Measurements from ENCODE around the gene PKDREJ.

DNA sequence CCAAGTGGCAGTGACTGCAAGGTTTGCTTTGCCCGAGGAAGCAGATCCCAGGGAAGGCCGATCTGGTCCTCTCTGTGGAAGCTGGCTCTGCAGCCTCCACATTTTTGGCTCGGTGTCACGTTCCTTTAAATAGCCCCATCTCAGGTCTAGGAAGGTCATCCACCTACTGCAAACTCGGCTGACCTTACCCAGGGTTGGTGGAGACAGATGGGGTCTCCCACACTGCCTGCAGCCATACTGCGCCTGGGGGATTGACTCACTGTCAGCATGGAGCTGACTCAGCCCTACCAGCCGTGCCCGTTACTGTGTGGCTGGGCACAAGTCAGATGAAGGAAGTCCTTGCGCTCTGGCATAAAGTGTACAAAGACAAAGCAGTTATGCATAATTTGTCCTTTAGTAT is 29.9 kb downstream of the PKDREJ start:
- TF ChIP-seq, protein P1, sequence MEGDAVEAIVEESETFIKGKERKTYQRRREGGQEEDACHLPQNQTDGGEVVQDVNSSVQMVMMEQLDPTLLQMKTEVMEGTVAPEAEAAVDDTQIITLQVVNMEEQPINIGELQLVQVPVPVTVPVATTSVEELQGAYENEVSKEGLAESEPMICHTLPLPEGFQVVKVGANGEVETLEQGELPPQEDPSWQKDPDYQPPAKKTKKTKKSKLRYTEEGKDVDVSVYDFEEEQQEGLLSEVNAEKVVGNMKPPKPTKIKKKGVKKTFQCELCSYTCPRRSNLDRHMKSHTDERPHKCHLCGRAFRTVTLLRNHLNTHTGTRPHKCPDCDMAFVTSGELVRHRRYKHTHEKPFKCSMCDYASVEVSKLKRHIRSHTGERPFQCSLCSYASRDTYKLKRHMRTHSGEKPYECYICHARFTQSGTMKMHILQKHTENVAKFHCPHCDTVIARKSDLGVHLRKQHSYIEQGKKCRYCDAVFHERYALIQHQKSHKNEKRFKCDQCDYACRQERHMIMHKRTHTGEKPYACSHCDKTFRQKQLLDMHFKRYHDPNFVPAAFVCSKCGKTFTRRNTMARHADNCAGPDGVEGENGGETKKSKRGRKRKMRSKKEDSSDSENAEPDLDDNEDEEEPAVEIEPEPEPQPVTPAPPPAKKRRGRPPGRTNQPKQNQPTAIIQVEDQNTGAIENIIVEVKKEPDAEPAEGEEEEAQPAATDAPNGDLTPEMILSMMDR (optimal IDR thresholded peaks at IDR 0.05 in 1 of 3, IDR thresholded peaks at IDR 0.05 in 1 of 3, conservative IDR thresholded peaks at IDR 0.05 in 1 of 3; ENCODE audit: extremely low read depth in 1 of 3, insufficient read depth in 2 of 3, low read length in 3 of 3) = no peak
- no peak for TF ChIP-seq EZH2 (IDR thresholded peaks at IDR 0.05; ENCODE audit: low read length)

All from keratinocyte (primary cell).